Body of pancreas (tissue), 4 donors: ENCODE data around the gene SLC39A3.

Experiments used
- CTCF ChIP-seq, 7 experiments: fragments of 450-650 bp in 4 of 7; fragments of 200-600 bp in 3 of 7; sonication (generic) in 3 of 7; IDR thresholded peaks; one replicate each; pipeline ENCODE4 v1.5.1; 2016 to 2019; ENCODE audit warnings: antibody characterized with exemption in 7 of 7
- POLR2A ChIP-seq, 3 donors: fragments of 450-650 bp; IDR thresholded peaks; one replicate each; pipeline ENCODE4 v1.6.1; 2016; ENCODE audit warnings: antibody characterized with exemption in 3 of 3, mild to moderate bottlenecking in 2 of 3

GRCh38 chr19:2756477-2756876, 16.7 kb upstream of the SLC39A3 start:
- no peak for TF ChIP-seq POLR2A (IDR thresholded peaks at IDR 0.05)
- no peak for TF ChIP-seq CTCF (IDR thresholded peaks at IDR 0.05)
